Forelimb muscle (tissue), 1 donor: ENCODE results near the gene TCF4. TPM values are rescaled to one million over a fixed set of nuclear protein-coding genes. Genes with fewer than 3 reads are reported as not detected.

Experiments used
- DNase-seq: peaks from one replicate; pipeline ENCODE4 v3.0.0-alpha.2; 2013; ENCODE audit warnings: low read depth
- polyA plus RNA-seq: library from polyadenylated mRNA; unstranded; fragments of 120-200 nt; gene quantifications from one replicate; pipeline ENCODE4 v1.2.1, GENCODE V29; 2013; ENCODE audit not compliant: insufficient read length

TCF4 gene
- polyA plus RNA-seq, 1 donor: 100 TPM

GRCh38 chr18:55189972-55190371 lies 398.0 kb downstream of the TCF4 start:
- DNase-seq: no peak

GRCh38 chr18:55186588-55186987 lies 401.4 kb downstream of the TCF4 start:
- DNase-seq: no peak

GRCh38 chr18:55185391-55185790 lies 402.6 kb downstream of the TCF4 start:
- DNase-seq: no peak

GRCh38 chr18:55179835-55180234 lies 408.2 kb downstream of the TCF4 start:
- DNase-seq: peak; percentile 5

GRCh38 chr18:55179425-55179824 lies 408.6 kb downstream of the TCF4 start:
- no peak for DNase-seq

- DNase-seq: no peak
Measured at GRCh38 chr18:55173291-55173690, 414.7 kb downstream of the TCF4 start.
